Measurements from ENCODE around the gene OR10A5. TPM values are rescaled to one million over a fixed set of nuclear protein-coding genes. Genes with fewer than 3 reads are reported as not detected.
"Not testable (repeated sequence)": the region's sequence is repeated elsewhere in the genome, so short reads cannot be mapped to it uniquely, and the experiment has no call there.

OR10A5 gene
- total RNA-seq, 1 experiment from 2014 or later = not detected

GRCh38 chr11:6854801-6855200 lies 9.3 kb downstream of the OR10A5 start:
- H3K27me3 Mint-ChIP-seq (ENCODE audit: low read depth); ATAC-seq; H3K27ac Mint-ChIP-seq; CTCF ChIA-PET; H3K4me3 Mint-ChIP-seq; DNase-seq (ENCODE audit: low spot score); H3K4me1 Mint-ChIP-seq; POLR2A ChIA-PET: not testable (repeated sequence)
- peaks cover 40% of the 10 kb centered on the region for H3K9me3 Mint-ChIP-seq
- H3K36me3 Mint-ChIP-seq = peaks cover 24% of the 10 kb centered on the region

- POLR2A ChIA-PET = interaction anchor here (0.6 kb wide), 1 partner anchor 514 kb away, joined by 3 read pairs; no protein-coding TSS in a partner anchor
- no peak overlapping the region for H3K27ac Mint-ChIP-seq
- CTCF ChIA-PET = interaction anchor here (0.9 kb wide), 1 partner anchor 119 kb away, joined by 4 read pairs; no protein-coding TSS in a partner anchor
- no peak for TF ChIP-seq ZNF232 (CRISPR knock-in tag; IDR thresholded peaks at IDR 0.05)
- no peak for TF ChIP-seq NFYB (CRISPR knock-in tag; conservative IDR thresholded peaks at IDR 0.05; ENCODE audit: low read depth)
- no peak for TF ChIP-seq FOXK1 (CRISPR knock-in tag; IDR thresholded peaks at IDR 0.05)
- TF ChIP-seq MLX (CRISPR knock-in tag; IDR thresholded peaks at IDR 0.05) = no peak
- no peak for TF ChIP-seq NR3C1 (CRISPR knock-in tag; conservative IDR thresholded peaks at IDR 0.05; ENCODE audit: low read depth)
- no peaks in the 10 kb centered on the region; the same call in 1 of the 2 replicates for H3K27me3 Mint-ChIP-seq (ENCODE audit: low read depth)
- ATAC-seq (no peak), DNase-seq (ENCODE audit: low spot score) (no peak)
- no peak overlapping the region for H3K4me3 Mint-ChIP-seq
- peaks cover 22% of the 10 kb centered on the region for H3K36me3 Mint-ChIP-seq
- peaks cover 11% of the 10 kb centered on the region for H3K4me1 Mint-ChIP-seq
- peaks cover 41% of the 10 kb centered on the region for H3K9me3 Mint-ChIP-seq
Measured at GRCh38 chr11:6855971-6856541, 10.6 kb downstream of the OR10A5 start.

- DNase-seq (ENCODE audit: low spot score) (no peak), ATAC-seq (no peak)
- TF ChIP-seq EMX1 (CRISPR knock-in tag; IDR thresholded peaks at IDR 0.05) (no peak), MXD4 (CRISPR knock-in tag; IDR thresholded peaks at IDR 0.05; ENCODE audit: borderline replicate concordance) (no peak), CDX4 (CRISPR knock-in tag; IDR thresholded peaks at IDR 0.05; ENCODE audit: borderline replicate concordance) (no peak), ELF4 (CRISPR knock-in tag; IDR thresholded peaks at IDR 0.05; ENCODE audit: low read depth) (no peak), FOXP1 (CRISPR knock-in tag; IDR thresholded peaks at IDR 0.05; ENCODE audit: borderline replicate concordance) (no peak), TEAD1 (CRISPR knock-in tag; IDR thresholded peaks at IDR 0.05) (no peak), ETV6 (CRISPR knock-in tag; IDR thresholded peaks at IDR 0.05) (no peak), ZNF121 (CRISPR knock-in tag; IDR thresholded peaks at IDR 0.05) (no peak), MYBL2 (CRISPR knock-in tag; IDR thresholded peaks at IDR 0.05) (no peak), ERG (CRISPR knock-in tag; IDR thresholded peaks at IDR 0.05) (no peak), MLX (CRISPR knock-in tag; IDR thresholded peaks at IDR 0.05) (no peak), ZNF532 (CRISPR knock-in tag; IDR thresholded peaks at IDR 0.05; ENCODE audit: borderline replicate concordance) (no peak), AR (CRISPR knock-in tag; IDR thresholded peaks at IDR 0.05) (no peak), SP1 (CRISPR knock-in tag; conservative IDR thresholded peaks at IDR 0.05) (no peak), JAZF1 (CRISPR knock-in tag; IDR thresholded peaks at IDR 0.05) (no peak)
- no peak overlapping the region for H3K27ac Mint-ChIP-seq
- H3K4me1 Mint-ChIP-seq = peaks cover 11% of the 10 kb centered on the region
- H3K27me3 Mint-ChIP-seq (ENCODE audit: low read depth) = no peaks in the 10 kb centered on the region; the same call in 1 of the 2 replicates
- H3K9me3 Mint-ChIP-seq = peaks cover 40% of the 10 kb centered on the region
- peaks cover 17% of the 10 kb centered on the region for H3K36me3 Mint-ChIP-seq
- CTCF ChIA-PET = no interaction called here
- no peak overlapping the region for H3K4me3 Mint-ChIP-seq
- POLR2A ChIA-PET = no interaction called here
Measured at GRCh38 chr11:6856871-6857270, 11.4 kb downstream of the OR10A5 start.
